Measurements from ENCODE around the gene MBD5.

GRCh38 chr2:148517822-148518221 is 496.9 kb downstream of the MBD5 start:
- TF ChIP-seq POLR2A (IDR thresholded peaks at IDR 0.05): no peak
- no peak for TF ChIP-seq CTCF (IDR thresholded peaks at IDR 0.05)
